ENCODE measurements around the gene PACSIN1. TPM values are rescaled to one million over a fixed set of nuclear protein-coding genes. Genes with fewer than 3 reads are reported as not detected.

The PACSIN1 gene
- polyA plus RNA-seq, 1 donor from 2014 or later, result 3.1 TPM

DNA sequence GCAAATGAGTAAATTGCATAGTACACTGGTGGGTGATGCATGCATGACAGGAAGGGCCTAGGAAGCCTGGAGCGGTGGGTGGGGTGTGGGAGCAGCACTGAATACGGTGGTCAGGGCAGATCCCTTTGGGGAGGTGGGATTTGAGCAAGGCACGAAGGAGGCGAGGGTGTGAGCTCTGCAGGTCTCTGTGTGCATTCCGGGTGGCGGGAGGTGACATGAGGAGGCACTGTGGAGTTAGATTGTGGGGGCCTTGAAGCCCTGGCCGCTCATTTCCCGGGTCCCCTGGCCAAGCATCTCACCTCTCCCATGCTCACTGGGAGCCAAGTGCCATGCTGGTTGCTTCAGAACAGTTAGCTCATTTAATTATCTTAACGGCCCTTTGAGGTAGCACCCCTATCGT lies 96.5 kb downstream of the PACSIN1 start:
- TF ChIP-seq MXI1 (conservative IDR thresholded peaks at IDR 0.05; ENCODE audit: poor library complexity, severe bottlenecking) (no peak), EZH2 (IDR thresholded peaks at IDR 0.05; ENCODE audit: borderline replicate concordance, insufficient read depth, low read length, poor library complexity, severe bottlenecking) (no peak)
- no peak overlapping the region for H3K9ac ChIP-seq (ENCODE audit: low read length)
- H3K9me2 ChIP-seq (ENCODE audit: insufficient read depth, low read length), result no peaks in the 10 kb centered on the region
- no peak overlapping the region for H2AFZ ChIP-seq (ENCODE audit: low read depth, low read length)
- no peaks in the 10 kb centered on the region for H3K27me3 ChIP-seq (ENCODE audit: insufficient read depth, low read depth, low read length)
- H3K36me3 ChIP-seq (ENCODE audit: insufficient read depth, low read length), result no peaks in the 10 kb centered on the region
- no peaks in the 10 kb centered on the region for H4K20me1 ChIP-seq (ENCODE audit: insufficient read depth)
- no peak overlapping the region for H3K4me3 ChIP-seq (ENCODE audit: low read length)
- no peaks in the 10 kb centered on the region for H3F3A ChIP-seq (ENCODE audit: insufficient read depth, low read length, poor library complexity, severe bottlenecking)
- H3K27ac ChIP-seq (ENCODE audit: low read length), result no peak overlapping the region
- no peaks in the 10 kb centered on the region for H3K79me2 ChIP-seq (replicated peaks; ENCODE audit: insufficient read depth, low read length)
- no peaks in the 10 kb centered on the region for H3K9me3 ChIP-seq (ENCODE audit: low read length)
- H3K4me2 ChIP-seq (ENCODE audit: low read length), result no peak overlapping the region

DNA sequence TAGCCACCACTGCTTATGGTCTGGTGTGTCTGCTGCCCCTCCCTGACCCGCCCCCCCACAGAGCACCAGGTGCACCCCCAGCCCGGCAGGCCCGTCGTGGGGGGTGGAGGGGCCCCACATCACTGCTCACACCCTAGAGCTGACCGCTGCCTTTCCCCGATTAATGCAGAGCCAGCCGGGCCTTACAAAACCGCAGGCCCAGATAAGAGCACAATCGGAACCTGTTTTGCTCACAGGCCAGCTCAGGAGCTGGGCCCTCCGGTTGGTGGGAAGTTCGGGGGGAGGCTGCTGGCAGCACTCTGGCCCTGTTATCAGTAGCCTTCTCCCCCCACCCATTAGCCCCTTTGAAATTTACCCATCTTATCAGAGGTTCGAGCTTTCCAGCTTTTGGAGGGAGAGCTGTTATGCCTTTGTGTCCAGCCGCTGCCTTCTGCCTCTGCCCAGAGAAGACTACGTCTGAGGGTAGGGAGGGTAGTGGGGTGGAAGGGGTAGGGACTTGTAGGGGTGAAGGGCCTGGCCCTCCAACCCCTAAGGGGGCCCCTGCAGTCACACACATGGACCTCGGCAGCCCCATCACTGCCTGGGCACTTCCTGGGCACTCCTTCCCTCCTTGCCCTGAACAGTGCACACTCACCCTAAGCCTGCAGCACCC lies 97.1 kb downstream of the PACSIN1 start:
- Histone ChIP-seq H3K4me2 (ENCODE audit: low read length) (no peak overlapping the region), H3K9ac (ENCODE audit: low read length) (no peak overlapping the region), H3K9me3 (ENCODE audit: low read length) (no peaks in the 10 kb centered on the region), H3F3A (ENCODE audit: insufficient read depth, low read length, poor library complexity, severe bottlenecking) (no peaks in the 10 kb centered on the region), H4K20me1 (ENCODE audit: insufficient read depth) (no peaks in the 10 kb centered on the region), H3K27me3 (ENCODE audit: insufficient read depth, low read depth, low read length) (no peaks in the 10 kb centered on the region), H3K9me2 (ENCODE audit: insufficient read depth, low read length) (no peaks in the 10 kb centered on the region), H3K79me2 (replicated peaks; ENCODE audit: insufficient read depth, low read length) (no peaks in the 10 kb centered on the region), H3K36me3 (ENCODE audit: insufficient read depth, low read length) (no peaks in the 10 kb centered on the region), H2AFZ (ENCODE audit: low read depth, low read length) (no peak overlapping the region), H3K27ac (ENCODE audit: low read length) (no peak overlapping the region), H3K4me3 (ENCODE audit: low read length) (no peak overlapping the region)
- TF ChIP-seq EZH2 (IDR thresholded peaks at IDR 0.05; ENCODE audit: borderline replicate concordance, insufficient read depth, low read length, poor library complexity, severe bottlenecking), result no peak
- no peak for TF ChIP-seq POLR2AphosphoS5 (IDR thresholded peaks at IDR 0.05)
- TF ChIP-seq MXI1 (conservative IDR thresholded peaks at IDR 0.05; ENCODE audit: poor library complexity, severe bottlenecking), result no peak
- TF ChIP-seq TAF1 (IDR thresholded peaks at IDR 0.05; ENCODE audit: low read depth), result no peak
- TF ChIP-seq, protein P1, sequence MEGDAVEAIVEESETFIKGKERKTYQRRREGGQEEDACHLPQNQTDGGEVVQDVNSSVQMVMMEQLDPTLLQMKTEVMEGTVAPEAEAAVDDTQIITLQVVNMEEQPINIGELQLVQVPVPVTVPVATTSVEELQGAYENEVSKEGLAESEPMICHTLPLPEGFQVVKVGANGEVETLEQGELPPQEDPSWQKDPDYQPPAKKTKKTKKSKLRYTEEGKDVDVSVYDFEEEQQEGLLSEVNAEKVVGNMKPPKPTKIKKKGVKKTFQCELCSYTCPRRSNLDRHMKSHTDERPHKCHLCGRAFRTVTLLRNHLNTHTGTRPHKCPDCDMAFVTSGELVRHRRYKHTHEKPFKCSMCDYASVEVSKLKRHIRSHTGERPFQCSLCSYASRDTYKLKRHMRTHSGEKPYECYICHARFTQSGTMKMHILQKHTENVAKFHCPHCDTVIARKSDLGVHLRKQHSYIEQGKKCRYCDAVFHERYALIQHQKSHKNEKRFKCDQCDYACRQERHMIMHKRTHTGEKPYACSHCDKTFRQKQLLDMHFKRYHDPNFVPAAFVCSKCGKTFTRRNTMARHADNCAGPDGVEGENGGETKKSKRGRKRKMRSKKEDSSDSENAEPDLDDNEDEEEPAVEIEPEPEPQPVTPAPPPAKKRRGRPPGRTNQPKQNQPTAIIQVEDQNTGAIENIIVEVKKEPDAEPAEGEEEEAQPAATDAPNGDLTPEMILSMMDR (IDR thresholded peaks at IDR 0.05; ENCODE audit: poor library complexity, severe bottlenecking), result no peak
- TF ChIP-seq, protein P2, sequence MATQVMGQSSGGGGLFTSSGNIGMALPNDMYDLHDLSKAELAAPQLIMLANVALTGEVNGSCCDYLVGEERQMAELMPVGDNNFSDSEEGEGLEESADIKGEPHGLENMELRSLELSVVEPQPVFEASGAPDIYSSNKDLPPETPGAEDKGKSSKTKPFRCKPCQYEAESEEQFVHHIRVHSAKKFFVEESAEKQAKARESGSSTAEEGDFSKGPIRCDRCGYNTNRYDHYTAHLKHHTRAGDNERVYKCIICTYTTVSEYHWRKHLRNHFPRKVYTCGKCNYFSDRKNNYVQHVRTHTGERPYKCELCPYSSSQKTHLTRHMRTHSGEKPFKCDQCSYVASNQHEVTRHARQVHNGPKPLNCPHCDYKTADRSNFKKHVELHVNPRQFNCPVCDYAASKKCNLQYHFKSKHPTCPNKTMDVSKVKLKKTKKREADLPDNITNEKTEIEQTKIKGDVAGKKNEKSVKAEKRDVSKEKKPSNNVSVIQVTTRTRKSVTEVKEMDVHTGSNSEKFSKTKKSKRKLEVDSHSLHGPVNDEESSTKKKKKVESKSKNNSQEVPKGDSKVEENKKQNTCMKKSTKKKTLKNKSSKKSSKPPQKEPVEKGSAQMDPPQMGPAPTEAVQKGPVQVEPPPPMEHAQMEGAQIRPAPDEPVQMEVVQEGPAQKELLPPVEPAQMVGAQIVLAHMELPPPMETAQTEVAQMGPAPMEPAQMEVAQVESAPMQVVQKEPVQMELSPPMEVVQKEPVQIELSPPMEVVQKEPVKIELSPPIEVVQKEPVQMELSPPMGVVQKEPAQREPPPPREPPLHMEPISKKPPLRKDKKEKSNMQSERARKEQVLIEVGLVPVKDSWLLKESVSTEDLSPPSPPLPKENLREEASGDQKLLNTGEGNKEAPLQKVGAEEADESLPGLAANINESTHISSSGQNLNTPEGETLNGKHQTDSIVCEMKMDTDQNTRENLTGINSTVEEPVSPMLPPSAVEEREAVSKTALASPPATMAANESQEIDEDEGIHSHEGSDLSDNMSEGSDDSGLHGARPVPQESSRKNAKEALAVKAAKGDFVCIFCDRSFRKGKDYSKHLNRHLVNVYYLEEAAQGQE (IDR thresholded peaks at IDR 0.05; ENCODE audit: borderline replicate concordance), result no peak
- no peak for TF ChIP-seq EP300 (conservative IDR thresholded peaks at IDR 0.05; ENCODE audit: poor library complexity, severe bottlenecking)
- TF ChIP-seq SMC3 (conservative IDR thresholded peaks at IDR 0.05; ENCODE audit: poor library complexity), result no peak
- no peak for TF ChIP-seq RAD21 (conservative IDR thresholded peaks at IDR 0.05)
